HG03095 (cell line): ENCODE results near the gene RTP2.

Experiments used
- ATAC-seq: cut with Tn5 transposase; IDR thresholded peaks from one replicate; pipeline ENCODE4 v1.9.1; 2021; ENCODE audit warnings: moderate library complexity; ENCODE audit not compliant: unreplicated experiment

Gene RTP2

DNA sequence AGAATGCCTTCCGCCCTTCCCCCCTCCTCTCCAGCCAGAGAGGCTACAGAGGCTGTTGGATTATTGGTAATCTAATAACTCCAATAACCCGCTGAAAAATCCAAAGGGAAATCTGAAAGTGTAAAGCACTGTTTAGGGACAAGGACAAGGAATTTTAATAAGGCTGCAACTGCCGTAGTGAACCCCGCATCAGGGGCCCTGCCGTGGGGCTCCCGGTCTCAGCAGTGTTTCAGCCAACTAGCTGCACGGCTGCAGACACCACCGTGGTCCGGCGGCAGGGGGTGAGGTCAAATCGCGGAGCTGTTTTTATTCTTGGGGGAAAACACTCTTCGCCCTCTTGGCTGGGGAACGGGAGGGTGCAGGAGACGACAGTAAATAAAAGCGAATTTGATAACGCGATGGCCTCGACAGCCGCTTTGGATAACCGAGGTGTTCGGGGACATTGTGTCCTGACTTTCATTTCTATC is 36.8 kb upstream of the RTP2 start:
- no peak for ATAC-seq

- peak; percentile 53 for ATAC-seq
Observed at GRCh38 chr3:187738331-187739093, 36.2 kb upstream of the RTP2 start.

DNA sequence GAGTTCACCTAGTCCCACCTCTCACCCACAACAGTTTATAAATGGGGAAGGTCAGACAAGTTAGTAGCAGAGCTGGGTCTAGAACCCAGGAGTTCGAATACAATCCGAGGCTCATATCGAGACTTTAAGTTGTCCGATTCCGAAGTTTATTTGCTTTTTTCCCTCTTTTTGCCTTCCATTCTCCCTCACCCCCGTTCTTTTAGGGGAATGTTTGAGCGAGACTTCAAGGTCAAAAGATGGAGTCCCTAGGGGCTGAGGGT is 35.6 kb upstream of the RTP2 start:
- ATAC-seq: no peak

DNA sequence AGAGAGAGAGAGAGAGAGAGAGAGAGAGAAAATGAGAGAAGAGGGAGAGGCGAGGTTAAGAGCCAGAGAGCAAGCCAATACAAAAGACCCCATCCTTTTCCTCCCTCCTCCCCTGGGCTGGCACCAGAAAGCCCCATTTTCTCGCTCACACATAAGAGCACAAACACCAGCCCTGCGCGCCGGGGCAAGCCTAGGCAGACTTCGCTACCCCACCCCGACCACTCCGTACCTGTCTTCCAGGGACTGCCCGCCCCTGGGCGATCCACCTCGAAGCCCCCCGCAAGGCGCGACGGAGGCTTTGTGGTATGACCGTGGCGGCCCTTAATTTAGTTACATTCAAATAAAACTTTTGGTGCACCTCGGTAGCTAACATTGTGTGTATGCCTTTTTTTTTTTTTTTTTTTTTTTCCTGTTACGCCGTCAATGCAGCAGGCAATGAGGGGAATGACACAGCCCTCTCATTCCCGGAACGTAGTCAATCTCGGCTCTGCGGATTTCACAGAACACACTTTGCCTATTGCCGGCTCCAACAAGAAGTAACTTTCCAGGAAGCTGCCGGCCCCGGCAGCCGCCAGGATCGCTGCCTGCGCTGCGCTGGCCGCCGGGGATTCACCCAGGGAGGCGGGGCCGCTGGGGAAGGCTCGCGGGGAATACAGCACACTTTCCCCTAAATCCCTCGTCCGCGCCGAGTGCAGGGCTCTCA is 35.2 kb upstream of the RTP2 start:
- ATAC-seq: no peak

- ATAC-seq: no peak
Observed at GRCh38 chr3:187737006-187737367, 34.6 kb upstream of the RTP2 start.

DNA sequence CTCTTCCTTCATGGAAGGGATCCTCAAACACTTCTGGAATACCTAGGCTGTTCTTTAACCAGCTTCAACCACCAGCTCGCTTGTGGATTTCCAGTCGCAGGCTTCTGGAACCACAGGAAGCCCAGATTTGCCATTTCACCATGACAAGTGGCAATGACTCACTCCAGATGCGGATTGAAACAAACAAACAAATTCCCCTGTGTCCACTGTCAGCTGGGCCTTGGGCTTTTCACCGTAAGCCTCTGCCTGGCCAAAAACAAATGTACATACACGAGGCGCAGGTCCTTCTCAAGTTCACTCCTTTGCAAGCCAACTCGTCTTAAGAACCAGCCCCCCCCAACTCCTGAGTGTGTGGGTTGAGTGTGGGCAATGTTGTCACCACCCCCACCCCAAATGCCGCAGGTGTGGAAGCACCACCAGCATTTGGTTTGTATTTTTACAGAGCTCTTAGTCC is 34.1 kb upstream of the RTP2 start:
- ATAC-seq: no peak

DNA sequence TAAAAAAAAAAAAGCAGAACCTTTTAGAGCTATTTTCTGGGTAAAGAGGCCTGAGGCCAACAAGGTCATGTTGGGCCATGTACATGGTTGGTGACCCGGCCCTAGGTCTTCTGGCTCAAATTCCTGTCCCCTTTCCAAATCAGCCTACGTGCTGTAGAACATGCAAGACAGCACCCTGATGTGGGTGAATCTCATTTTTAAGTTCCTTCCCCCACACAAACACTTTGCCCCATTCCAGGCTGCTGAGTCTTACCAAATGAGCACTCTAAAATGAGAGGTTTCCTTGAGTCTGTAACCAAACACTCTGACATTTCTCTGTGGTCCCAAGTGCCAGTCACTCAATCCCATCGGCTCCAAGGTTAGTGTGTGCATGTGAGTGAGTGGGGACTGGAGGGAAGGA is 33.5 kb upstream of the RTP2 start:
- ATAC-seq: no peak

GRCh38 chr3:187735383-187735782 is 33.0 kb upstream of the RTP2 start:
- ATAC-seq: no peak

DNA sequence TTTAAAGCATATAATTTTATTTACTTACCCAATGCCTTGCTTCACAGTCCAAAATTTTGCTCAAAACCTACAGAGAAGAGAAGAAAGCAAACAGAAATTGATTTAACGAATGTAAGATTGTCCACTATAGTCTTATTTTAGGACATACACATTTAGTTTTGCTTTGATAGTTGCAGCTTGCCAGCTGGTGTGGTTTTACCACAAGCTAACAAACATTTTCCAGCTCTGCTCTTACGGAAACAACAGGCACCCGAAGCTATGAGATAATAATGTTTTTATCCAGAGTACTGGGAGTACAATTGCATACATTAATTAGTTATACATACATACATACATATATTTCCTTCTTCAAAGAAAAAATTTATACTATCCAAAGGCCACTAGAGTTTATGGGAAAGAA is 32.5 kb upstream of the RTP2 start:
- ATAC-seq: no peak

GRCh38 chr3:187733371-187733770 is 31.0 kb upstream of the RTP2 start:
- no peak for ATAC-seq

DNA sequence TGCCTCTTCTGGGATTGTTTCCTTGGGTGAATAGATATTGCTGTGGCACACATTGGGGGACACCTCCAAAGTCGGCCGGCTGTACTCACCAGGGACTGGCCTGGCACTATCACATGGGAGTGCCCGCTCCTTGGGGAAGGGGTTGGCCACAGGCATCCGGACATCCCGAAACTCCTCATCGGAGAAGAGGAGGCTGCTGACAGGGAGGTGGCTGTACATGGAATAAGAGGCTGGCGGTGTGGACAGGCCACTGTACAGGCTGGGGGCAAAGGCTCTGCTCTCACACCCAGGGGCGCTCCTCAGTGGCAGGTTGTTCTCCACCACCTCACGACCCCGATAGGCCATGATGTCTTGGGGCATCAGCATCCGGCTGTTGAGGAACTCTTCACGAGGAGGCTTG is 27.2 kb upstream of the RTP2 start:
- ATAC-seq: no peak

- ATAC-seq: no peak
Observed at GRCh38 chr3:187728940-187729583, 26.7 kb upstream of the RTP2 start.

DNA sequence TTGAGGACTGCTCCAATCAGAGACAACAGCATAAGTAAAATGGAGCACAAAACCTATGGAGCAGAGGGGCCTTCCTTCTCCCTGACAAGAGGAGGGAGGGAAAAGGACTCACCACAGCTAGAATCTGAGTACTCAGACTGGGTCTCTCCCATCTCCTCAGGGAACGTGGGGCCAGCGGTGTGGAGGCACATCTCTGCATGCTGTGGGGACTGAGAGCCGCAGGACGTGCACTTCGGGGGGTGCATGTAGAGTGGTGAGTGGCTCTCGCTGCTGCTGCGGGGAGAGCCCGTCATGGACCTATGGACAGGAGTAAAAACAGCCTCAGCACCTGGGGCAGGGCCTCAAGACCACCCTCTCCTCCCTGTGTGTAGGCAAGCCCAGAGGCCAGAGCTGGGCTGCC is 25.9 kb upstream of the RTP2 start:
- no peak for ATAC-seq

- no peak for ATAC-seq
Observed at GRCh38 chr3:187726564-187726963, 24.2 kb upstream of the RTP2 start.

DNA sequence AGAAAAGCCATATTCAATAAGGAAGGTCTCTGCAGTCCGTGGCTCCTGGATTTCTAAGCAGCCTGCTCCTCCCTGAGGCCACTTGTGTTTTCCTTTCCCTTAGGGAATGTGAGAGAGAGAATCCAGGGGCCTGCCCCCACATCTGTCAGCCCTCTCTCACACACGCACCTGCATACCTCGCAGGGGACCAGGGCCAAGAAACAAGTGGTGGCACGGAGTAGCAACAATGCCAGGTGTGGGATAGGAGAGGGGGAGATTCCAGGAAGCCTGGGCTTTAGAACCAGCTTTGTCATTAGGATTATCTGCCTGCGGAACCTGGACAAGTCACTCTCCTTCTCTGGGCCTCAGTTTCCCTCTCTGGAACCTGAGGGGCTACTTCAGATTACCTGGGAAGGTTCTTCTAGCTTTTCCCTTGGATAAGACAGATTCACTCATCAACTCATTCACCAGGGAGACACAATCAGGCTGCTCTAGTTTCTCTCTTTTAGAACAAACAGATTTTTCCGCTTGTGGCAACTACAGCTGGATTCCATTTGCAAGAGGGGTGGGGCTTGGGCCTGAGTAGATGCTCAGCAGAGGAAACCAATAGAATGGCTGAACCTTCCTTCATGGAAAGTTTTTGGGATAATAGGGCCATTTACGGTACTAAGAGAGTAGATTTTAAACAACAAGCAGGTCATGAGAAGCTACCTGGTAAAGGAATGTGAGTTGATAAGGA is 23.5 kb upstream of the RTP2 start:
- no peak for ATAC-seq

DNA sequence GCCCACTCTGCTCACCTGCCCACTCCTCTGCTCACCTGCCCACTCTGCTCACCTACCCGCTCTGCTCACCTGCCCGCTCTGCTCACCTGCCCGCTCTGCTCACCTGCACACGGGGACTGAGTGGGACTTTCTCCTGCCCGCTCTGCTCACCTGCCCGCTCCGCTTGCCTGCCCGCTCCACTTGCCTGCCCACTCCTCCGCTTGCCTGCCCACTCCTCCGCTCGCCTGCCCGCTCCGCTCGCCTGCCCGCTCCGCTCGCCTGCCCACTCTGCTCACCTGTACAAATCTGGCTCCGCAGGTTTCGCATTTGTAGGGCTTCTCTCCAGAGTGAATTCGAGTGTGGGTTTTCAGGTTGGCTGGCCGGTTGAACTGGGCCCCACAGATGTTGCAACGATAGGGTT is 22.9 kb upstream of the RTP2 start:
- no peak for ATAC-seq

- ATAC-seq: no peak
Observed at GRCh38 chr3:187722206-187722612, 19.9 kb upstream of the RTP2 start.

GRCh38 chr3:187721055-187721454 is 18.7 kb upstream of the RTP2 start:
- no peak for ATAC-seq

DNA sequence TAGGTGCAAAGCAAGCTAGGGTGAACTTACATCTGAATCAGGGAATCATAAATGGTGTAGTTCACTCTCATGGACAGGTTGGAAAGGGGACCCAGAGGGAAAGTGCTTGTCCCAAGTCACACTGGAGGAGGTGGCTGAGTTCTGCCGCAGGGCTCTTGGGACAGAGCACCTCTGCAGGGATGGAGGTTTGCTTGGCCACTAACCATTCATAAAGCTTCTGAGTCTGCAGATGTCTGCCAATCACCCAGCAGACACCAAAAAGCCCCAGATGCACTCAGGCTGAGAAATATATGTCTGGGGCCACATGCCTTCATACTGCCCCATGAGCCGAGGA is 17.9 kb upstream of the RTP2 start:
- ATAC-seq: no peak

- ATAC-seq: no peak
Observed at GRCh38 chr3:187719628-187720336, 17.4 kb upstream of the RTP2 start.

GRCh38 chr3:187718802-187719201 is 16.4 kb upstream of the RTP2 start:
- no peak for ATAC-seq
